Fibroblast of mammary gland (primary cell): ENCODE data around the gene CNTN2.

Source experiments
- DNase-seq: peaks from one replicate; pipeline ENCODE4 v3.0.0-alpha.2; 2010; ENCODE audit warnings: low read depth
- H3K4me3 ChIP-seq: 2 replicates; pipeline ENCODE4 v1.5.1; 2011; ENCODE audit warnings: low read depth, mild to moderate bottlenecking, low read length, moderate library complexity; ENCODE audit not compliant: control insufficient read depth
- CTCF ChIP-seq: conservative IDR thresholded peaks from 2 replicates; pipeline ENCODE4 v1.5.1; 2011; ENCODE audit warnings: low read depth, low read length, inconsistent platforms; ENCODE audit not compliant: control insufficient read depth, insufficient read depth

CNTN2 gene

GRCh38 chr1:205020466-205020865 is 22.5 kb upstream of the CNTN2 start:
- H3K4me3 ChIP-seq = no peak overlapping the region
- TF ChIP-seq CTCF = no peak
- no peak for DNase-seq

GRCh38 chr1:205024679-205025078 is 18.3 kb upstream of the CNTN2 start:
- TF ChIP-seq CTCF = no peak
- H3K4me3 ChIP-seq = no peak overlapping the region
- no peak for DNase-seq

GRCh38 chr1:205025239-205025638 is 17.8 kb upstream of the CNTN2 start:
- TF ChIP-seq CTCF = no peak
- no peak overlapping the region for H3K4me3 ChIP-seq
- no peak for DNase-seq

- H3K4me3 ChIP-seq = no peak overlapping the region
- TF ChIP-seq CTCF = no peak
- DNase-seq = no peak
Observed at GRCh38 chr1:205026181-205026580, 16.8 kb upstream of the CNTN2 start.

- no peak for TF ChIP-seq CTCF
- no peak overlapping the region for H3K4me3 ChIP-seq
- no peak for DNase-seq
Observed at GRCh38 chr1:205028390-205028789, 14.6 kb upstream of the CNTN2 start.

- H3K4me3 ChIP-seq = no peak overlapping the region
- no peak for TF ChIP-seq CTCF
Observed at GRCh38 chr1:205028924-205029323, 14.1 kb upstream of the CNTN2 start.

GRCh38 chr1:205030241-205030640 is 12.8 kb upstream of the CNTN2 start:
- no peak for DNase-seq
- H3K4me3 ChIP-seq = no peak overlapping the region
- no peak for TF ChIP-seq CTCF

More at GRCh38 chr1:205028924-205029323, 14.1 kb upstream of the CNTN2 start:
- DNase-seq = no peak
